Astrocyte of the hippocampus (primary cell): Measurements from ENCODE around the gene EPHB1.

Source experiments
- DNase-seq: peaks from one replicate; pipeline ENCODE4 v3.0.0; 2011; ENCODE audit warnings: low read depth, low spot score

Gene EPHB1

DNA sequence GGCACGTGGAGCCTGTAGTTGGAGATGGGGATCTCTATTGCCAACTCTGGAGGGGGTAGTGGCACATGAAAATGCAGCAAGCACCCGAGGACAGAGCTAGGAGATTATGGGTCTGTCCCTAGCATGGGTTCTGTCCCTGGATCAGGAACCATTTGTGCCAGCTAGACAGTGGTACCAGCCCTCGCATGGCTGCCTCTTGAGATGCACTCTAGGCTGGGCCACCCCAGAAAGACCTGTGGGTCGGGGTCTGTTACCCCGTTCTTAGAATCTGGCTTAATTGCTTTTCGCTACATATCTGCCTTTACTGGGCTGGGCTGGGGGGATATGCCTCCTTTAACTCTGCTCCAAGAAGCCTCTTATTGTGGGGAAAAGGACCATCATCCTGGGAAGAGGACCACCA is 54.5 kb downstream of the EPHB1 start:
- DNase-seq: no peak

DNA sequence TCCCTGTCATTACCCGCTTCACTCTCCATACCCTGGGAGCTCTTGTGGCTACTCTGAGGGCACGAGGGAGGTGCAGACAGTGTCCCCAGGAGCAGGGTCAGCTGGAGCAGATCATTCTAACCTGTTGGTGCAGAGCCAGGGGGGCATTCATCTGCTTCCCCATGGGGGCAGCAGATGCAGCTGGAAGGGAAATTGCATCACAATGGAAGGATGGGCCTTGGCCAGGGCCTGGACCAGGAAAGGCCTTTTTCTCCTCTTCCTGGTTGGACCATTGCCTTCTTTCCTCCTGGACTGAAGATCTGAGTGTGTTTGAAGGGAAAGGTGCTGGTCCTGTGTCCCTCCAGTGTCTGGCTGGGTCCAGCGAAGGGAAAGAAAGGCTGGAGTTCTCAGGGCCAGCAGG is 55.7 kb downstream of the EPHB1 start:
- DNase-seq: no peak

DNA sequence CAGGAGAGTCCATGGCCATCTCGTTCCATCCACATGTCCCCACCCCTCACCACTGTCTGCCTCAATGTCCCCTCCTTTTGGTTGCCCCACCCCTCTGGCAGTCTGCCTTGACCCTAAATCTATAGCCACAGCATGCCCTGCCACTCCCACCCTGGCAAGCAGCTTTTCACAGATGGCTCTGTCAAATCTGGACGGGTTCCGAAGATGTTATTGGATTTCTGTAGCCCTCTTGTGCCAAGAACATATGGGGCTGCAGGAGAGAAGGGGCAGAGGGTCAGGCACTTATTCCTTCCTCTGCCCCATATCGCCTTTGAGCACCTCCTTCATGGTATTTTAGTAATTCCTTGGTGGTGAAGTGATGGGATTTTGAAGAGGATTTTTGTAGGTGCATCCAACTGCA is 57.1 kb downstream of the EPHB1 start:
- DNase-seq: no peak

DNA sequence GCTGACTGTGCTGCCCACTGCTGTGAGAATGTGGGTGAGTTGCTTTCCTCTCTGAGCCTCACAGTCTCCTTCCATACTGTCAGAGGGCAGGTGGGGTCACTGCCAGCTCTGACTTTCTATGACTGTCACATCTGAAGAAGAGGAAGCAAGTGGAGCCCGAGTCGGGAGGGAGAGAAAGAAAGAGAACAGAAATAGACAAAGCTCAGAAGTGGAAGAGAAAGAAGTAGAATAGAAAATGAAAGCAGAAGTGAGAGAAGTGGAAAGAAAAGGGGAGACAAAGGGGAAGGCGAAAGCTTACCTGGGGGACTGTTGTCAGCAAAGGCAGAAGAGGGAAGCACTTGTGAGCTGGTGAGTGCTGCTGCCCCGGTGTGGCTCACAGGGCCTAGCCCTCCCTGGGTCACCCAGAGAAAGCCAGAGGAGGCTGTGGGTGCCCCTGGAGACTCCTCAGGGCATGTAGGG is 57.9 kb downstream of the EPHB1 start:
- no peak for DNase-seq

DNA sequence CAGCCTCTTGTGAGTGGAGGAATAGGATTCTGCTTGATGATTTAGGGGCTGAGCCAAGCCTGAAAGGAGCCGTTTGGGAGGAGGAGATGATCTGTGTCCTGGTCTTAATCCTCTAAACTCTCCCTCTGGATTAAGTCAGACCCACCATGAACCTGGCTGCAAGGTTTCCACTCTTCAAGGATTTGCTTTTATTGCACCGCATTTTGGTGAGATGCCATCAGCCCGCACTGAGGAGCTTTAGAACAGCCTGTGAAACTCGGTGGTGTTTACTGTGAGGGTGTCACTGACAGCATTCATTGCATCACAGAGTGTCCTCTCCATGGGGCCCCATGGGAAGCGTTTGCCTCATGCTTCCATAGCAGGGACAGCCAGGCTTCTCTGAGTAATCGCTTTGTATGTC is 59.2 kb downstream of the EPHB1 start:
- no peak for DNase-seq

DNA sequence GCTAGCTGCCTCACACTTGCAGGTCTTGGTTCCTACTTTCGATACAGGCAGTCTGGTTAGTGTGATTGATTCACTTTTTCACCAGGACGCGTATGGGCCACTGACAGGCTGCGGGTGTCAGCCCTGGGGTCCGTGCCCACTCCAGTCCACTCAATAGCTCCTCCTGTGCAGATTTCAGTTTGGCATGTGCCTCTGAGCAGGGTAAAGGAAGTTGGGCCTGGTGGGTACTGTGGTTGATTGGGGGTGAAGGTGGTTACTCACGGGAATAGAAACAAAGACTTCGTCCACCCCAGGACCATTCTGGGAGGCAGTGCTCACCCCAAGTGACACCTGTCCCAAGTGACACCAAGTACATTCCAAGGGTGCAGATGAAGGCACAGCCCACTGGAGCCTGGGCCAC is 62.3 kb downstream of the EPHB1 start:
- no peak for DNase-seq

DNA sequence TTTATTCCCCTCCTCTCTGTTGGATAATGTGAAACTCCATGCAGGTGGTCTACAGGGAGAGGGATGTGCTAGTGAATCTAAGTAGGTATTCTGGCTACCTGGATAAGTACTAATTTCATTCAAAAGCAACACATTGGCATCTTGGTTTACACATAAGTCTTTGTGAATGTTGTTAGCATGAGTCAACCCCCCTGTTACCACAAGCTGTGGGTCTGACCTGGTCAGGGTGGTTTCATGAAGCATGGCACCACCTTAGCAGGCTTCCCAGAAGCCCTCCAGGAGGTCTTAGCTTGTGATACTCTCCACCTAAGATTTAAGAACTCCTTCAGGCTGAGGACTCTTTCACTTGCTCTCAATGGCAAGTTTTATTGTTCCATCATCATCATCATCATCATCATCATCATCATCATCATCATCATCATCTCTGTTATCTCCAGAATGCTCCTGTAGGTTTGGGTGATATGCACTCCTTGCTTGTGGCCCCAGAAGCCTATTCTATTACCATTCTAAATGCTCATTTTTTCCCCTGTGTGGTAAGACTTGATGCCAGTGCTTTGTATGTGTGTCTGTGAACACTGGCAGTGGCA is 62.8 kb downstream of the EPHB1 start:
- no peak for DNase-seq

DNA sequence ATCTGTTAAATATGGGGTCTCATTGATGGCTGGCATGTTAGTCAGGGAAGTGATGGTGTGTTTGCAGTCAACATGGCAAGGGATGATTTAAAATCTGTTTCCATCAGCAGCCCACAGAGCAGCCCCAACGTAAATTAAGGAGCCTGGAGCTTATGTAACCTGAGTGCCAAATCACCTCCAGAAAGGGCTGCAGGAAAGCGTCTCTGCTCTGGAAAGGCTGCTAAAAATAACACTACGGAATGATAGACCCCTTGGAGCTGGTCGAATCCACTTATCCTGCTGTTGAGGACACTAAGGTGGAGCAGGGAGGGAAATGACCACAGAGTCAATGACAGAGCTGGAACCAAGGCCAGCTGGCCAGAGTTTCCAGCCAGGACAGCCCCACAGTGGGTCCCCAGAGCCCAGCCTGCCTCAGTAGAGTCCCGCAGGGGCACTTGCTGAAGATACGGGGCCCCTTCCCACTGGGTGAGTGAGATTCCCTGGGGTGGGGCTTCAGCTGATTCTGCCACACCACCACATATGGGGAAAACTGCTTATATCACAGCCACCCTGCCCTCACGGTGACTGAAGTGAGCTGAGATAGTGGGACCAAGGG is 63.5 kb downstream of the EPHB1 start:
- no peak for DNase-seq

DNA sequence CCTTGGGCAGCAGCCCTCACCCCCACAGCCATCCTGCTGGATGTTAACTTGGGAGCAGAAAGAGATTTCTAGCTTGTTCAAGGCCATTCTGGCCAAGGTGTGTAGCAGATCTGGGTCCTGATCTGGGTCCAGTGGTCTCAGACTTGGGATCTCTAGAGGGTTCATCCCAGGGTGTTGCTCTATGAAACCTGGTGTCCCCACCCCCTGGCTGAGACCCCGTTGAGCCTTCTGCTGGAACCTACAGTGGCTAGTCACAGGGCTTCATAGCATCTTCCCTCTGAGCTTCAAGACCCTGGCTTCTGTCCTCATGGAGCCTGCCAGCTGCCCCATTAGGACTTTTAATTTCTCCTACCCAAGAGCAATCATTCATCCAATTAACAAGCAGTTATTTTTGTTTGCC is 64.3 kb downstream of the EPHB1 start:
- no peak for DNase-seq

DNA sequence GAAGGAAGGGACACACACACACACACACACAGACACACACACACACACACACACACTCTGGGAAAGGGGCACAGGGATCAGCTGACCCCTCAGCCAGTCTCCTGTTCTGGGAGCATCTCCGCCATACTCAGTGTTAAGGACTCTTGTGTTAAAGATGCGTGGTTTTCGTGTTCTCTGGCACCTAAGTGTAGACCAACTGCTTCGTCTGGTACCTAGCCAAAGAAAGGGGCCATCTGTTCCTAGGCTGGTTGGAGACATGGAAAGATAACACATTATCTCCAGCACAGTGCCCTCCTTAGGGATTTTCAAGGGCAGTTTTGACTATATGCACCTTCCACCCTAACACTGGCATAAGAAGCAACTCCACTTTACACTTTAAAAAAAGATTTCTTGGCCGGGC is 65.1 kb downstream of the EPHB1 start:
- DNase-seq: no peak

DNA sequence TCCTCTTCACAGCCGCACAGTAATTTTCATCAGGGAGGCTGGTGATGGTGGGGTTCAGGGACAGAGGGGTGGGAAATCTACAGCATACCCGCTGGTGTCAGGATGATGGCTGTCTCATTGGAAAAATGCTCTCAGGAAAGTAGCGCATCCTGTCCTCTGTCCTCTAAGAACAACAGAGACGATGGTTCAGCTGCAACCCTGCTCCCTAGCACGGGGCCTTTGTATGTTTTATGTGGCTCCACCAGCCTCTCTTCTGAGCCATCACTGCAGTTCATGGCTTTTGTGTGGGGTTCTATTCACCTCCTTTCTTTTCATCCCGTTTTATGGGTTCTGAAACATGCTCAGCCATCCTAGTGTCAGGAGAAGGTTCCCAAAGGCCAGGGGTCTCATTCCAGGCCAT is 68.9 kb downstream of the EPHB1 start:
- no peak for DNase-seq

DNA sequence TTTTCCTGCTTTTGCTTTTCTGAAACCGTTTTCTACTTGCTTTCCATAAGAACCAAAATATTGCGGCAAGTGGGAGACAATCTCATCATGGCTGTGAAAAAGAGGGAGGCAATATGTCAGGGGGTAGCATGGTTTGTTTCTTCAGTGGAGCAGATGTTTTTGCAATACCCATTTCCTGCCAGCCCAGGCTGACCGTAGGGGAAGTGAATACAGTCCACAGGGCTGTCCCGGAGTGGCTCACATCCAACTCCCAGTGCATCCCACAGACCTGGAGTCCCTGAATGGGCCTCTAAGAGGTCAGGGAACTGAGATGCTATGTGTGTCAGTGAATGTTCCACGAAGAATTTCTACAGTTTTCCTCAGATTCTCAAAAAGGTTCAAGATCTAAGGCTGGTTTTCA is 69.6 kb downstream of the EPHB1 start:
- DNase-seq: no peak

DNA sequence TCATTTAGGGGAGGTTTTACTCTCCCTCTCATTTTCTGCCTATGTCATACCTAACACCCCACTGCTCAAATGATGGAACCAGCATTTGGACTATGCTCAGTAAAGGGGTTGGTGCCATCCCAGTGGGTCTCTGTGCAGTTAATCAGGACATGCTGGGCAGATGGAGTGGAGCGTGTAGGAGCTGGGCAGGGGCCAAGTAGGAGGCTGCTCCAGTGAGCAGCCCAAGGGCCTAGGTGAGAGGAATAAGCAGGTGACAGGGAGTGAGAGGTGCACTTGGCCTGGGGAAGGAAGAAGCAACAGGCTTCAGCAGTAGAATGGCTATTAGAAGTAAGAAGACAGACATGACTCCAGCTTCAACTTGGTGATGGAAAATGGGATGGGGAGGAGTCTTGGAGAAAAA is 72.2 kb downstream of the EPHB1 start:
- DNase-seq: no peak

DNA sequence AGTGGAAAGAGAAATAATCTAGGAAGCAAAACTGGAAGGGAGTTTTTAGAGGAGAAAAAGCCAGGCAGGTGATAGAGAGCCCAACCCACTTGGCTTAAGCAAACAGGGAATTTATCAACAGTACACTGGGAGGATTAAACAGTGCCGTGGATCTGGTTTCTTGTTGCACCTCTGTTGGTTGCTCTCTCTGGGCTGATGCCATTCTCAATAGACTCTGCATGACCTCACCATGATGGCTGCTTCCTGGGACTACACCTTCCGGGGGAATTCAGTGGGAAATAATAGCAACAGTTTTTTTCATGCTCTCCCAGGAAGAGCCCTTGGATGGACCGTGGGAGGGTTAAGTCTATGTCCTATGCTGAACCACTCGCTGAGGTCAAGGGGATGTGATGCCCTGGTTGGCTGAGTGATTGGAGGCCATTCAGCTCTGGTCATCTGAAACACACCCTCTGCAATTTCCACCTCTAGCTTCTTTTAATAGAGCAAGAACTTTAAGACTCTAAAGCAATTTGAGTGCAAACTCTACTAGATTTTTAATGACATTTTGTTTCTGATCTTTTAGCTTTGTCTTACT is 74.2 kb downstream of the EPHB1 start:
- no peak for DNase-seq

DNA sequence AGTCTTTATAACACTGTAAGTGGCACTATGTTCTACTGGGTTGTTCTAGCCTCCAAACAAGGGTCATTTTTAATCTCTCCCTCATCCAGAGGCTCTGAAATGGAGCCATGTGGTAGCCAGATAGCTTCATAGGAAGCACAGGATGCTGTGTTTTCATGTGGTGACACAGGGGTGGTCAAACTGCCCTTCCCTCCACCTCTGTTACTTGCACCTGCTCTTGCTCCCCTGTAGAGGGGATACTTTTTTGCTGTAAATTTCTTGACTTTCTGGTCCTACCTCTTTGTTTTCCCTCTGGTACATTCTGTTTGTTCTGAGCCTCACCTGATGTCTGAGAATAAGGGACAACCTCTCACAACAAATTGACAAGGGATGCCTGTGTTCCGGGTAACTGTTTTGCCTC is 76.8 kb downstream of the EPHB1 start:
- DNase-seq: no peak

DNA sequence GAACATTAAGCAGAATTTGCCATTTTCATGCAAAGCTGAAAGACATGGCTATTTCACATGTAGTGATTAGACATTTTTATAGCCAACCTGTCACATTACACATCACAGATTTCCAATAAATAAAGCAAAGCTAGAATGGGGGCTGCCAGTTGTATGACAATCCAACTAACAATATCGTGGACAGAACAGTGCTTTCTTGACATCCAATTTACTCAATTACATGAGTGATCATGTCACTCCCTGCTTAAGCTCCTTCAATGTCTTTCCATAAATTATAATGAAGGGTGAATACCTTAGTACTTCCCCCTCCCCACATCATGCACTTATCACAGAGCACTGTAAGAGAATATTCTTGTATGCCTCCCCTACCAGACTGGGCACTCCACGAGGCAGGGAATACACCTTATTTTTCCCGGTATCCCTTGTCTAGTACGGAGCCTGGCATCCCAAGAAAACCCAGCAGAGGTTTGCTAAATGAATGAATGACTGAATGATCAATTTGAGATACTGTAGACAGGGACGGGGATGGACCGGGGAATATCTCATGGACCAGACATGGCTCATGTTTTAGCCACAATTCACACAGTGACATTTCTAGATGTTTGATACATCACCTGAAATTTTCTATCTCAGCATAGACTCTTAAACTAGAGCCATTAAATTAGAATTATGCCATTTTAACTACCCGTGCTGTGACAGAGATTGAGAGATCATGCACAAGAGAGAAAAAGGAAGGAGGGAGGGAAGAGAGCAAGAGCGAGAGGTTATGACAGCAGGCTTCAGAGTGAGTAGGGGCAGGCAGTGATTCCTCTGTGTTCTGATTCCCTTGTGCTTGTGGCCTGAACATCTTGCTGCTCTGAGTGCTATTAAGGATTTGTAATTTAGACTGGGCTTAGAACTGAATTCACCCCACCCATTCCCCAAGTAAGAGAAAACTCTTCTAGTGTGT is 77.7 kb downstream of the EPHB1 start:
- no peak for DNase-seq

DNA sequence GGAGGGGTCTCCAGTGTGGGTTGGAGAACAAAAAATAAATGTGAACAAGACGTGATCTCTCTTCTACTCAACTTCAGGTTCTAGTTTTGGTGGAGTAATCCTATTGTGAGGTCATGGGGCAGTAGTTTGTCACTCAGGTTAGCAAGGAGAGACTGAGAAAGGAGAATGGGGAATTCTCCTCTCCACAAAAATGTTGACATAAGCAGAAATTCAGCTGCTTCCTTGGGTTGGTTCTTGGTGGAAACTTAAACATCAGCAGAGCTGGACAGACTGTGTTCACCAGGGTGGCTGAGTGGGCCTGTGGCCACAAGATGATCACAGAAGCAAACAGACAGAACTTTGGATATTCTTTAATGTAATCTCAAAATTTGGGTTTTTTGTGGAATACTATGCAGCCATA is 78.7 kb downstream of the EPHB1 start:
- DNase-seq: no peak

DNA sequence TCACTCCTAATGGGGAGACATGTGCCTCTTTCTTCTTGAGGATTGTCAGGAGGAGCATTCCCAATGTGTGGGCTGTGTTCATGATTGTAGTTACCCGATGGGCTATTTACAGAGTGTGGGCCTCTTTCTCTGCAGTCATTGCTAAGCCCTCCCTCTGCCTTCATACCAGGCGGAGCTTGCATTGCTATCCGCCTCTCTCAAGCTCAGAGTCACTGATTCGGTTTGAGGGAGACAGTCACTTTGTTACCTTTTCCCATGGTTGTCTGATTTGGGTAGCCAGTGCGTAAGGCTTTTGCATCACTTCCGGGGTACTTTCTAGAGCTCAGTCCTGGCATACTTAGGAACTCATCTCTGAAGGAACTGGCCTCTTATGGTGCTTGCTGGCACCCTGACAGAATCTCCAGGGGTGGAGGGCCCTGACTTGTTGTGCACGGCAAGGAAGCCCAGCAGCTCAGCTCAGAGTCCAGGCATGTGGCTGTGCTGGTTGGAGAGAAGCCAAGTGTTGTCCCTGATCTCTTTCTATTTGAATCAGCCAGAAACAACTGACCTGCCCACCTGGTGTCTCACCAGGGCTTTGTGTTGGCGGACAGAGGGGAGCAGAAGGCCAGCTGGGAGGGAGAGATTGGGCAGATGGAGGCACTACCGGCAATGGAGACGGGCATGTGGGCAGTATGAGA is 79.8 kb downstream of the EPHB1 start:
- DNase-seq: peak; percentile 18

DNA sequence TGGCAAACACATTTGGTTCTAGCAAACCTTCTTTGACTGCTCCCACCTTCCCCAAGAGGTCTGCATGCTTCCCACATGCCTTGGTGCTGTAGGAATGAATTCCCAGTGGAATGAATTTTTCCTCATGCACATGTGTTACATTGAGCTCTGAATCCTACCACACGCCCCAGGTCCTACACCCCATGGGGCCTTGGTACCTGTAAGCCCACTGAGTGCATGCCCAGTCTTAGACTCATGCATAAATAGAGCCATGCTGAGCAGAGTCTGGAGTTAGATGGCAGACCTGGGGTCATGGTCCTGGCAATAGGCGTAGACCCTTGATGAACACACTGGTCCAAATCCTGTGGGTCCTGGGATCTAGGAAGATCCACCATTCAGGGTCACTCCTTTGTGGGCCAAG is 81.8 kb downstream of the EPHB1 start:
- DNase-seq: no peak

DNA sequence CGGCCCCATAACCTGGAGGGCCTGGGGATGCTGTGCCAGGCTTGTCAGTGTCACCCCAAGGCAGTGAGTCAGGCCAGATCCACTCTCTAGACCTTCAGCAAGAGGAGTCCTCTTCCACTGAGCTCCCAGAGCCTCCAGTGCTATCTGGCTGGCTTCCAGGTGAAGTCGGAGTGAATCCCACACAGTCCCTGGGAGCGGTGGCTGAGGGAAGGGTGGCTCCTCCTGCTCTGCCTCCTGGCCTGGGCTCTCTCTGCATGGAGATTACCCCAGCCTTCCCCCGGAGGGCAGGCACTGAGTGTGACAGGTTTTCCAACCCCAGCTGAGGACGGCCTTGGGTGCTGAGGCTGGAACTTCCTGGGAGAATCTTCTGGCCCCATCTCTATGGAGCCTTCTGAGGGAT is 82.7 kb downstream of the EPHB1 start:
- no peak for DNase-seq

DNA sequence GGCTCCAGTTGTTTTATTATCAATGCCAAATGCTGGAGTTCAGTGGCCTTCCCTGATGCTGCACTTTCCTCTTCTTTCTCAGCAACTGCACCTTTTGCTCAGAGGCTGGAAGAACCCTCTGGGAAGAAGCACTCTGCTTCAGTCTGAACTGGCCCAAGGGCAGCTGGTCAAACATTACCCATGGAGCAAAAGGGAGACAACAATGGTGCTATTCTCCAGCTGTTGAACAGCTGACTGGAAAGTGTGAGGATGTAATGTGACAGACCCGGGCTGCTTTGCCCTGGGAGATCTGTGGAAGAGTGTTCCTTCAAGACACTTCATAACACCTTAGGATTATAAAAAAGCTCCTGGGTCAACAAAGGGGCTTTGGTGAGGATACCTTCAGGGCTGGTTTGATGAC is 84.9 kb downstream of the EPHB1 start:
- DNase-seq: no peak

DNA sequence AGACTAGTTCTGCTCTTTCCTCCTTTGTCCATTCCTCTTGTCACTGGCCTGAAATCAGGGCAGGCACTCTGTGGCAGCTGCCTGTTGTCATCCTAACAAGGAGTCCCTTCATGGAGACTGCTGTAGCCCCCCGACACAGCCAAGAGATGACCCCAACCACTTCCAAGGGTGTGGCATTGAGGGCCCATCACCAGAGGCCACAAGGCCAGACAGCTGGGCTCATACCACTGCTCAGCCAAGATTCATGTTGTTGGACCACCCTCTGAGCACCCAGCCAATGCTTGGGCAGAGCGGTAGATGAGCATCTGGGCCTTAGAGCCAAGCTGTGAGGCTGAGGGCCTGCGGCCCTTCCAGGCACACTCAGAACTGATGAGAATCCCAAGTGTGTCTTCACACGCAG is 85.4 kb downstream of the EPHB1 start:
- no peak for DNase-seq
